ENCODE results near the gene LPP. TPM values are rescaled to one million over a fixed set of nuclear protein-coding genes. Genes with fewer than 3 reads are reported as not detected.
A peak's percentile ranks its signal among the peaks of the same experiment; 100 is the strongest.

The LPP gene
- total RNA-seq, 1 donor from 2014 or later: 222 TPM

GRCh38 chr3:188796122-188796631 lies 642.2 kb downstream of the LPP start:
- peak overlapping the region; percentile 96 for H3K27ac Mint-ChIP-seq (ENCODE audit: unreplicated experiment)
- peaks cover 24% of the 10 kb centered on the region for H3K36me3 Mint-ChIP-seq (ENCODE audit: low read depth, unreplicated experiment)
- no peaks in the 10 kb centered on the region for H3K36me3 ChIP-seq (ENCODE audit: insufficient read depth, low read length)
- H3K9me3 ChIP-seq (ENCODE audit: insufficient read depth, low read depth, low read length): no peaks in the 10 kb centered on the region
- no peak overlapping the region for H2AFZ ChIP-seq (ENCODE audit: low read depth, low read length)
- peaks cover 5% of the 10 kb centered on the region for H4K20me1 ChIP-seq (ENCODE audit: insufficient read depth, low read length)
- DNase-seq (ENCODE audit: low read depth) (peak; percentile 99), FAIRE-seq (peak; percentile 97)
- peak overlapping the region; percentile 72 for H3K27ac ChIP-seq (ENCODE audit: low read depth, low read length)
- peaks cover 21% of the 10 kb centered on the region for H3K4me1 ChIP-seq (ENCODE audit: insufficient read depth, low read length)
- H3K9ac ChIP-seq (ENCODE audit: low read length): peak overlapping the region; percentile 46
- no peaks in the 10 kb centered on the region for H3K27me3 ChIP-seq (ENCODE audit: insufficient read depth, low read length)
- no peaks in the 10 kb centered on the region for H3K27me3 Mint-ChIP-seq (ENCODE audit: low read depth, unreplicated experiment)
- TF ChIP-seq EZH2 (IDR thresholded peaks at IDR 0.05; ENCODE audit: insufficient read depth, low read length) (no peak), CTCF (IDR thresholded peaks at IDR 0.05; ENCODE audit: insufficient read depth, low read depth, low read length) (no peak)
- peaks cover 39% of the 10 kb centered on the region for H3K4me1 Mint-ChIP-seq (ENCODE audit: low read depth, unreplicated experiment)
- peak overlapping the region; percentile 49 for H3K4me2 ChIP-seq (ENCODE audit: low read length)
- no peak overlapping the region for H3K4me3 Mint-ChIP-seq (ENCODE audit: unreplicated experiment)
- H3K4me3 ChIP-seq (ENCODE audit: insufficient read depth, low read depth, low read length): no peak overlapping the region
- peaks cover 10% of the 10 kb centered on the region for H3K9me3 Mint-ChIP-seq (ENCODE audit: unreplicated experiment)
- H3K79me2 ChIP-seq (ENCODE audit: insufficient read depth, low read length): peaks cover 12% of the 10 kb centered on the region

GRCh38 chr3:188797045-188797444 lies 643.1 kb downstream of the LPP start:
- Histone ChIP-seq H3K4me1 (ENCODE audit: insufficient read depth, low read length) (peaks cover 21% of the 10 kb centered on the region), H3K4me2 (ENCODE audit: low read length) (peak overlapping the region; percentile 49), H3K79me2 (ENCODE audit: insufficient read depth, low read length) (peaks cover 12% of the 10 kb centered on the region), H3K27ac (ENCODE audit: low read depth, low read length) (peak overlapping the region; percentile 72), H3K9me3 (ENCODE audit: insufficient read depth, low read depth, low read length) (no peaks in the 10 kb centered on the region), H3K9ac (ENCODE audit: low read length) (peak overlapping the region; percentile 46), H3K4me3 (ENCODE audit: insufficient read depth, low read depth, low read length) (no peak overlapping the region), H2AFZ (ENCODE audit: low read depth, low read length) (no peak overlapping the region), H3K36me3 (ENCODE audit: insufficient read depth, low read length) (no peaks in the 10 kb centered on the region), H3K27me3 (ENCODE audit: insufficient read depth, low read length) (no peaks in the 10 kb centered on the region), H4K20me1 (ENCODE audit: insufficient read depth, low read length) (peaks cover 5% of the 10 kb centered on the region)
- H3K27ac Mint-ChIP-seq (ENCODE audit: unreplicated experiment): peak overlapping the region; percentile 96
- DNase-seq (ENCODE audit: low read depth): no peak
- no peak for TF ChIP-seq CTCF (IDR thresholded peaks at IDR 0.05; ENCODE audit: insufficient read depth, low read depth, low read length)
- TF ChIP-seq EZH2 (IDR thresholded peaks at IDR 0.05; ENCODE audit: insufficient read depth, low read length): no peak
- H3K27me3 Mint-ChIP-seq (ENCODE audit: low read depth, unreplicated experiment): no peaks in the 10 kb centered on the region
- H3K9me3 Mint-ChIP-seq (ENCODE audit: unreplicated experiment): peaks cover 10% of the 10 kb centered on the region
- H3K36me3 Mint-ChIP-seq (ENCODE audit: low read depth, unreplicated experiment): peaks cover 19% of the 10 kb centered on the region
- H3K4me1 Mint-ChIP-seq (ENCODE audit: low read depth, unreplicated experiment): peaks cover 37% of the 10 kb centered on the region
- no peak overlapping the region for H3K4me3 Mint-ChIP-seq (ENCODE audit: unreplicated experiment)
- FAIRE-seq: no peak

- TF ChIP-seq CTCF (IDR thresholded peaks at IDR 0.05; ENCODE audit: insufficient read depth, low read depth, low read length) (no peak), EZH2 (IDR thresholded peaks at IDR 0.05; ENCODE audit: insufficient read depth, low read length) (no peak)
- H3K9ac ChIP-seq (ENCODE audit: low read length): no peak overlapping the region
- H3K4me1 ChIP-seq (ENCODE audit: insufficient read depth, low read length): peaks cover 21% of the 10 kb centered on the region
- Mint-ChIP-seq H3K36me3 (ENCODE audit: low read depth, unreplicated experiment) (peaks cover 10% of the 10 kb centered on the region), H3K4me3 (ENCODE audit: unreplicated experiment) (no peak overlapping the region), H3K27me3 (ENCODE audit: low read depth, unreplicated experiment) (no peaks in the 10 kb centered on the region), H3K27ac (ENCODE audit: unreplicated experiment) (peak overlapping the region; percentile 9), H3K9me3 (ENCODE audit: unreplicated experiment) (peaks cover 10% of the 10 kb centered on the region), H3K4me1 (ENCODE audit: low read depth, unreplicated experiment) (peaks cover 33% of the 10 kb centered on the region)
- H2AFZ ChIP-seq (ENCODE audit: low read depth, low read length): no peak overlapping the region
- H4K20me1 ChIP-seq (ENCODE audit: insufficient read depth, low read length): peaks cover 8% of the 10 kb centered on the region
- no peak overlapping the region for H3K4me3 ChIP-seq (ENCODE audit: insufficient read depth, low read depth, low read length)
- H3K27me3 ChIP-seq (ENCODE audit: insufficient read depth, low read length): no peaks in the 10 kb centered on the region
- H3K27ac ChIP-seq (ENCODE audit: low read depth, low read length): no peak overlapping the region
- DNase-seq (ENCODE audit: low read depth) (no peak), FAIRE-seq (peak; percentile 43)
- H3K79me2 ChIP-seq (ENCODE audit: insufficient read depth, low read length): peaks cover 11% of the 10 kb centered on the region
- no peaks in the 10 kb centered on the region for H3K36me3 ChIP-seq (ENCODE audit: insufficient read depth, low read length)
- H3K4me2 ChIP-seq (ENCODE audit: low read length): no peak overlapping the region
- no peaks in the 10 kb centered on the region for H3K9me3 ChIP-seq (ENCODE audit: insufficient read depth, low read depth, low read length)
Measured at GRCh38 chr3:188798556-188799145, 644.7 kb downstream of the LPP start.
